SK-N-SH (cell line): ENCODE measurements around the gene SLC25A17. TPM values are rescaled to one million over a fixed set of nuclear protein-coding genes. Genes with fewer than 3 reads are reported as not detected.

ENCODE experiments used
- CTCF ChIA-PET: fragments of 300-600, 350-600 bp; formaldehyde crosslinking; extraction: SDS; loops from one replicate; lab custom pipeline; 2021; lab: Yijun Ruan, JAX
- POLR2A ChIA-PET: fragments of 350-600 bp; sonication (Branson Sonifier 250); formaldehyde crosslinking; extraction: SDS; loops from one replicate; lab custom pipeline; 2020; ENCODE audit warnings: antibody characterized with exemption, inconsistent platforms; lab: Yijun Ruan, JAX
- DNase-seq: peaks from one replicate; pipeline ENCODE4 v3.0.0; 2012
- H2AFZ ChIP-seq: fragments of 200-600 bp; sonication (generic); 2 replicates; pipeline ENCODE4 v1.8.1; 2016; ENCODE audit warnings: antibody characterized with exemption, mild to moderate bottlenecking, low read depth
- H3F3A ChIP-seq: fragments of 200-600 bp; sonication (generic); replicated peaks from 2 replicates; pipeline ENCODE3; 2016; ENCODE audit warnings: antibody characterized with exemption, mild to moderate bottlenecking; ENCODE audit not compliant: insufficient read depth
- H3K27ac ChIP-seq, 2 experiments: fragments of 200-500 bp in 1 of 2; fragments of 200-600 bp in 1 of 2; sonication (Bioruptor generic) in 1 of 2; sonication (generic), shearing (Covaris generic) in 1 of 2; 2 replicates each; pipeline versions ENCODE4 v1.5.1 to v1.6.1; 2014 to 2016; ENCODE audit warnings: low read depth in 2 of 2, inconsistent platforms in 1 of 2, low read length in 1 of 2, mild to moderate bottlenecking in 1 of 2, mixed read lengths in 1 of 2
- H3K27me3 ChIP-seq: fragments of 200-600 bp; sonication (generic), shearing (Covaris generic); 2 replicates; pipeline ENCODE4 v1.6.1; 2016; ENCODE audit warnings: mixed run types; ENCODE audit not compliant: insufficient read depth
- H3K36me3 ChIP-seq, 2 experiments: fragments of 200-500 bp in 1 of 2; fragments of 200-600 bp in 1 of 2; sonication (Bioruptor generic) in 1 of 2; sonication (generic) in 1 of 2; replicated peaks in 1 of 2; 2 replicates each; pipeline versions ENCODE3 to v1.5.1; 2014 to 2016; ENCODE audit warnings: low read length in 1 of 2, mild to moderate bottlenecking in 1 of 2; ENCODE audit not compliant: insufficient read depth in 2 of 2, control insufficient read depth in 1 of 2
- H3K4me1 ChIP-seq, 2 experiments: fragments of 200-500 bp in 1 of 2; fragments of 200-600 bp in 1 of 2; sonication (Bioruptor generic) in 1 of 2; sonication (generic), shearing (Covaris generic) in 1 of 2; 2 replicates each; pipeline versions ENCODE4 v1.5.1 to v1.6.1; 2014 to 2016; ENCODE audit warnings: low read depth in 1 of 2, low read length in 1 of 2, mixed run types in 1 of 2; ENCODE audit not compliant: insufficient read depth in 2 of 2, control insufficient read depth in 1 of 2
- H3K4me2 ChIP-seq: fragments of 200-600 bp; sonication (generic), shearing (Covaris generic); 2 replicates; pipeline ENCODE4 v1.6.1; 2017; ENCODE audit warnings: mixed run types
- H3K4me3 ChIP-seq, 2 experiments: fragments of 200-500 bp in 1 of 2; fragments of 200-600 bp in 1 of 2; sonication (Bioruptor generic) in 1 of 2; sonication (generic), shearing (Covaris generic) in 1 of 2; 2 replicates each; pipeline versions ENCODE4 v1.5.1 to v1.8.1; 2014 to 2016; ENCODE audit warnings: low read depth in 2 of 2, inconsistent platforms in 1 of 2, low read length in 1 of 2, mild to moderate bottlenecking in 1 of 2, mixed read lengths in 1 of 2, moderate library complexity in 1 of 2
- H3K79me2 ChIP-seq: fragments of 200-600 bp; sonication (generic); 2 replicates; pipeline ENCODE4 v1.8.1; 2017; ENCODE audit warnings: mild to moderate bottlenecking; ENCODE audit not compliant: insufficient read depth
- H3K9ac ChIP-seq: fragments of 200-600 bp; sonication (generic); 2 replicates; pipeline ENCODE4 v1.6.1; 2017; ENCODE audit warnings: mixed run types
- H3K9me2 ChIP-seq: fragments of 200-600 bp; sonication (generic); 2 replicates; pipeline ENCODE4 v1.6.1; 2017; ENCODE audit warnings: mixed run types
- H3K9me3 ChIP-seq: fragments of 200-600 bp; sonication (generic); 2 replicates; pipeline ENCODE4 v1.6.1; 2017; ENCODE audit warnings: mixed run types, mild to moderate bottlenecking, moderate library complexity
- H4K20me1 ChIP-seq: fragments of 200-600 bp; sonication (generic); 2 replicates; pipeline ENCODE4 v1.6.1; 2017; ENCODE audit warnings: mild to moderate bottlenecking, mixed run types; ENCODE audit not compliant: insufficient read depth
- EP300 ChIP-seq, 2 experiments: IDR thresholded peaks; 2 replicates each; pipeline versions ENCODE4 v1.4.0 to v1.6.1; 2012; ENCODE audit warnings: borderline replicate concordance in 1 of 2, low read depth in 1 of 2, low read length in 1 of 2
- EZH2phosphoT487 ChIP-seq: fragments of 200-600 bp; sonication (generic); IDR thresholded peaks from 2 replicates; pipeline ENCODE4 v1.6.1; 2017; ENCODE audit warnings: low read depth, mixed run types, mild to moderate bottlenecking, antibody characterized with exemption, moderate library complexity, borderline replicate concordance
- FOXJ3 ChIP-seq: sonication (generic); formaldehyde crosslinking; IDR thresholded peaks from 2 replicates; pipeline ENCODE4 v1.5.1; 2020; ENCODE audit warnings: mild to moderate bottlenecking, missing genetic modification reagents
- FOXM1 ChIP-seq: IDR thresholded peaks from 2 replicates; pipeline ENCODE4 v1.4.0; 2012; ENCODE audit warnings: low read depth, mild to moderate bottlenecking
- GABPA ChIP-seq: IDR thresholded peaks from 2 replicates; pipeline ENCODE4 v1.4.0; 2012; ENCODE audit warnings: low read depth, mild to moderate bottlenecking
- JUND ChIP-seq: IDR thresholded peaks from 2 replicates; pipeline ENCODE4 v1.4.0; 2012
- MAX ChIP-seq: IDR thresholded peaks from 2 replicates; pipeline ENCODE4 v1.4.0; 2012; ENCODE audit warnings: low read depth
- MXI1 ChIP-seq: IDR thresholded peaks from 2 replicates; pipeline ENCODE4 v1.6.1; 2012; ENCODE audit warnings: mild to moderate bottlenecking, low read depth, low read length, improper control_type of control experiment
- NRF1 ChIP-seq: IDR thresholded peaks from 2 replicates; pipeline ENCODE4 v1.6.1; 2012; ENCODE audit warnings: low read depth, mild to moderate bottlenecking, low read length
- PBX3 ChIP-seq: IDR thresholded peaks from 2 replicates; pipeline ENCODE4; 2012
- RAD21 ChIP-seq: IDR thresholded peaks from 2 replicates; pipeline ENCODE4 v1.6.1; 2012; ENCODE audit warnings: mild to moderate bottlenecking, low read length
- RCOR1 ChIP-seq: fragments of 150-350 bp; IDR thresholded peaks from 2 replicates; pipeline ENCODE4 v1.6.1; 2017; ENCODE audit warnings: antibody characterized with exemption, low read length
- REST ChIP-seq: IDR thresholded peaks from 2 replicates; pipeline ENCODE4 v1.6.1; 2012; ENCODE audit warnings: mild to moderate bottlenecking, low read depth, low read length, moderate library complexity
- RFX5 ChIP-seq: IDR thresholded peaks from 2 replicates; pipeline ENCODE4 v1.6.1; 2012; ENCODE audit warnings: mild to moderate bottlenecking, improper control_type of control experiment, low read length
- SMC3 ChIP-seq: IDR thresholded peaks from 2 replicates; pipeline ENCODE4 v1.6.1; 2012; ENCODE audit warnings: low read depth, low read length, improper control_type of control experiment
- TAF1 ChIP-seq: IDR thresholded peaks from 2 replicates; pipeline ENCODE4 v1.6.1; 2012; ENCODE audit warnings: low read depth, mild to moderate bottlenecking, low read length, moderate library complexity, borderline replicate concordance
- TCF12 ChIP-seq: IDR thresholded peaks from 2 replicates; pipeline ENCODE4 v1.4.0; 2012
- USF2 ChIP-seq: fragments of 150-350 bp; IDR thresholded peaks from 2 replicates; pipeline ENCODE4 v1.6.1; 2017; ENCODE audit warnings: antibody characterized with exemption, low read length, low read depth, borderline replicate concordance
- YY1 ChIP-seq: IDR thresholded peaks from 2 replicates; pipeline ENCODE4 v1.4.0; 2012; ENCODE audit warnings: low read depth, mild to moderate bottlenecking
- ZBTB33 ChIP-seq: IDR thresholded peaks from 2 replicates; pipeline ENCODE4 v1.4.0; 2012; ENCODE audit warnings: low read depth, borderline replicate concordance
- WGBS: methylation state at CpG from one replicate; pipeline ENCODE4 v1.1.6; 2017; ENCODE audit warnings: low lambda C conversion rate; 5-methylcytosine and 5-hydroxymethylcytosine counted together
- polyA plus RNA-seq, 3 experiments: library from polyadenylated mRNA; depleted of rRNA; stranded (reverse); fragments of >200 nt; gene quantifications; 2 replicates each; pipeline ENCODE4 v1.2.3, GENCODE V29; 2012

The SLC25A17 gene
- polyA plus RNA-seq, 1 of the 3 experiments (the other 2 are of a cell fraction), result 11.1 TPM

GRCh38 chr22:40741116-40741515 lies 78.0 kb downstream of the SLC25A17 start:
- Histone ChIP-seq H3K9me2 (no peaks in the 10 kb centered on the region), H3K4me2 (no peak overlapping the region), H3K79me2 (no peaks in the 10 kb centered on the region), H3K4me3 (no peak overlapping the region), H3K9me3 (no peaks in the 10 kb centered on the region), H4K20me1 (no peaks in the 10 kb centered on the region), H3K9ac (no peak overlapping the region), H3K4me1 (no peaks in the 10 kb centered on the region; a peak in 1 of 4 replicates), H2AFZ (no peak overlapping the region), H3K27ac (no peak overlapping the region), H3F3A (no peaks in the 10 kb centered on the region), H3K36me3 (no peaks in the 10 kb centered on the region), H3K27me3 (no peaks in the 10 kb centered on the region)
- ChIA-PET POLR2A (no interaction called here), CTCF (no interaction called here)
- TF ChIP-seq SMC3 (no peak), TAF1 (no peak), USF2 (no peak), RFX5 (no peak), MAX (no peak), EP300 (IDR thresholded peaks at IDR 0.05; ENCODE audit: borderline replicate concordance in 1 of 2, low read depth in 1 of 2, low read length in 1 of 2) (no peak), NRF1 (no peak), FOXJ3 (CRISPR knock-in tag) (no peak), EZH2phosphoT487 (no peak), RCOR1 (no peak), YY1 (no peak), FOXM1 (no peak), RAD21 (no peak), PBX3 (no peak), MXI1 (no peak)
- 66% methylated on average over 3 of the region's 4 CpGs for WGBS
- DNase-seq, result no peak

GRCh38 chr22:40739721-40740120 lies 79.4 kb downstream of the SLC25A17 start:
- Histone ChIP-seq H3K4me2 (no peak overlapping the region), H3K79me2 (no peaks in the 10 kb centered on the region), H3K4me1 (no peaks in the 10 kb centered on the region; a peak in 1 of 4 replicates), H3K36me3 (no peaks in the 10 kb centered on the region), H3K27me3 (no peaks in the 10 kb centered on the region), H2AFZ (no peak overlapping the region), H4K20me1 (no peaks in the 10 kb centered on the region), H3F3A (no peaks in the 10 kb centered on the region), H3K9me2 (no peaks in the 10 kb centered on the region), H3K9ac (no peak overlapping the region), H3K9me3 (no peaks in the 10 kb centered on the region), H3K27ac (no peak overlapping the region), H3K4me3 (no peak overlapping the region)
- ChIA-PET POLR2A (no interaction called here), CTCF (no interaction called here)
- no peak for DNase-seq
- no CpG with 5 or more reads among the region's 3 CpGs for WGBS
- TF ChIP-seq TAF1 (no peak), JUND (no peak), YY1 (no peak), RAD21 (no peak), RFX5 (no peak), TCF12 (no peak), ZBTB33 (no peak), REST (no peak), USF2 (no peak), GABPA (no peak)
